NB4 (cell line): ENCODE results near the gene MSANTD4.

Experiments
- TF ChIP-seq, protein P1 (sequence below): IDR thresholded peaks from one replicate; pipeline ENCODE4 v1.5.1; 2012; ENCODE audit warnings: low read depth, low read length
- TF ChIP-seq, protein P2 (sequence below): IDR thresholded peaks from 2 replicates; pipeline ENCODE4 v1.6.1; 2011; ENCODE audit warnings: low read depth, low read length

GRCh38 chr11:106063009-106063408 lies 41.0 kb upstream of the MSANTD4 start:
- TF ChIP-seq, protein P1, sequence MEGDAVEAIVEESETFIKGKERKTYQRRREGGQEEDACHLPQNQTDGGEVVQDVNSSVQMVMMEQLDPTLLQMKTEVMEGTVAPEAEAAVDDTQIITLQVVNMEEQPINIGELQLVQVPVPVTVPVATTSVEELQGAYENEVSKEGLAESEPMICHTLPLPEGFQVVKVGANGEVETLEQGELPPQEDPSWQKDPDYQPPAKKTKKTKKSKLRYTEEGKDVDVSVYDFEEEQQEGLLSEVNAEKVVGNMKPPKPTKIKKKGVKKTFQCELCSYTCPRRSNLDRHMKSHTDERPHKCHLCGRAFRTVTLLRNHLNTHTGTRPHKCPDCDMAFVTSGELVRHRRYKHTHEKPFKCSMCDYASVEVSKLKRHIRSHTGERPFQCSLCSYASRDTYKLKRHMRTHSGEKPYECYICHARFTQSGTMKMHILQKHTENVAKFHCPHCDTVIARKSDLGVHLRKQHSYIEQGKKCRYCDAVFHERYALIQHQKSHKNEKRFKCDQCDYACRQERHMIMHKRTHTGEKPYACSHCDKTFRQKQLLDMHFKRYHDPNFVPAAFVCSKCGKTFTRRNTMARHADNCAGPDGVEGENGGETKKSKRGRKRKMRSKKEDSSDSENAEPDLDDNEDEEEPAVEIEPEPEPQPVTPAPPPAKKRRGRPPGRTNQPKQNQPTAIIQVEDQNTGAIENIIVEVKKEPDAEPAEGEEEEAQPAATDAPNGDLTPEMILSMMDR, result no peak
- TF ChIP-seq, protein P2, sequence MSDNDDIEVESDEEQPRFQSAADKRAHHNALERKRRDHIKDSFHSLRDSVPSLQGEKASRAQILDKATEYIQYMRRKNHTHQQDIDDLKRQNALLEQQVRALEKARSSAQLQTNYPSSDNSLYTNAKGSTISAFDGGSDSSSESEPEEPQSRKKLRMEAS, result no peak
